ENCODE results near the gene LAMA2. TPM values are rescaled to one million over a fixed set of nuclear protein-coding genes. Genes with fewer than 3 reads are reported as not detected.

LAMA2 gene
- polyA plus RNA-seq, 1 of the 3 experiments (the other 2 are of a cell fraction), result 0.92 TPM

DNA sequence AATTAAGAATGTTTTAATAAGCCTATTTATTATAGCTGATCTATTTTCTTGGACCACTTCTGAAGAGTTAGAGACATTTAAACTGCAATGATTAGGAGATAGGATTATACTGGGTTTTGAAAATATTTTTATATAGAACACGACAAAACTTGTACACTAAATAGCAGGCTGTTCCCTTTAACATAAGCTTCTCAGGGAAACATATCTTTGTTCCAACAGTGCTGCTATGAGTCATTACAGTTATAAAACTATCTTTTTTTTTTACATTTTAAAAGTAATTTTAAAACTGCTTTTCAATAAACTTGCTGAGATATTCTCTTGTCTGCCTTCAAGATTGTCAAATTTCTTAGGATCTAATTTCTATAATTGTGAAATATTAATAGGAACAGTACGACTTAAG lies 438.0 kb downstream of the LAMA2 start:
- H3K9ac ChIP-seq, result no peak overlapping the region
- H2AFZ ChIP-seq (ENCODE audit: low read depth), result no peak overlapping the region
- CTCF ChIA-PET, result no interaction called here

More for the DNA sequence above, 438.0 kb downstream of the LAMA2 start:
- WGBS (ENCODE audit: low lambda C conversion rate), result 22% methylated on average over 2 of the region's 2 CpGs
- Histone ChIP-seq H3K27ac (ENCODE audit: low read depth in 2 of 2, low read length in 1 of 2) (no peak overlapping the region), H3K9me2 (no peaks in the 10 kb centered on the region), H3K4me3 (ENCODE audit: low read depth in 2 of 2, low read length in 1 of 2) (no peak overlapping the region), H3F3A (replicated peaks; ENCODE audit: insufficient read depth) (no peaks in the 10 kb centered on the region), H3K4me2 (no peak overlapping the region), H4K20me1 (ENCODE audit: insufficient read depth) (no peaks in the 10 kb centered on the region), H3K9me3 (no peaks in the 10 kb centered on the region), H3K36me3 (replicated peaks in 1 of 2; ENCODE audit: control insufficient read depth in 1 of 2, insufficient read depth in 2 of 2, low read length in 1 of 2) (no peaks in the 10 kb centered on the region), H3K27me3 (ENCODE audit: insufficient read depth) (no peaks in the 10 kb centered on the region; the same call in 1 of the 2 replicates), H3K79me2 (ENCODE audit: insufficient read depth) (no peaks in the 10 kb centered on the region), H3K4me1 (ENCODE audit: control insufficient read depth in 1 of 2, insufficient read depth in 2 of 2, low read depth in 1 of 2, low read length in 1 of 2) (no peaks in the 10 kb centered on the region)
- TF ChIP-seq POLR2AphosphoS5 (IDR thresholded peaks at IDR 0.05; ENCODE audit: low read depth, low read length) (no peak), FOSL2 (IDR thresholded peaks at IDR 0.05; ENCODE audit: borderline replicate concordance, low read depth) (no peak), EZH2phosphoT487 (IDR thresholded peaks at IDR 0.05; ENCODE audit: borderline replicate concordance, low read depth) (no peak), NFIC (IDR thresholded peaks at IDR 0.05; ENCODE audit: borderline replicate concordance) (no peak), JUND (IDR thresholded peaks at IDR 0.05) (no peak), MEF2A (IDR thresholded peaks at IDR 0.05; ENCODE audit: borderline replicate concordance, low read depth) (no peak), FOXJ3 (CRISPR knock-in tag; IDR thresholded peaks at IDR 0.05) (no peak), TAF1 (IDR thresholded peaks at IDR 0.05; ENCODE audit: borderline replicate concordance, low read depth, low read length) (no peak), RFX5 (IDR thresholded peaks at IDR 0.05; ENCODE audit: low read length) (no peak), EP300 (IDR thresholded peaks at IDR 0.05; ENCODE audit: borderline replicate concordance in 1 of 2, low read depth in 1 of 2, low read length in 1 of 2) (no peak), TCF12 (IDR thresholded peaks at IDR 0.05) (no peak), ELF1 (IDR thresholded peaks at IDR 0.05) (no peak), NRF1 (IDR thresholded peaks at IDR 0.05; ENCODE audit: low read depth, low read length) (no peak), SMC3 (IDR thresholded peaks at IDR 0.05; ENCODE audit: low read depth, low read length) (no peak), TEAD4 (IDR thresholded peaks at IDR 0.05; ENCODE audit: borderline replicate concordance, insufficient read depth) (no peak)
- TF ChIP-seq, protein P1, sequence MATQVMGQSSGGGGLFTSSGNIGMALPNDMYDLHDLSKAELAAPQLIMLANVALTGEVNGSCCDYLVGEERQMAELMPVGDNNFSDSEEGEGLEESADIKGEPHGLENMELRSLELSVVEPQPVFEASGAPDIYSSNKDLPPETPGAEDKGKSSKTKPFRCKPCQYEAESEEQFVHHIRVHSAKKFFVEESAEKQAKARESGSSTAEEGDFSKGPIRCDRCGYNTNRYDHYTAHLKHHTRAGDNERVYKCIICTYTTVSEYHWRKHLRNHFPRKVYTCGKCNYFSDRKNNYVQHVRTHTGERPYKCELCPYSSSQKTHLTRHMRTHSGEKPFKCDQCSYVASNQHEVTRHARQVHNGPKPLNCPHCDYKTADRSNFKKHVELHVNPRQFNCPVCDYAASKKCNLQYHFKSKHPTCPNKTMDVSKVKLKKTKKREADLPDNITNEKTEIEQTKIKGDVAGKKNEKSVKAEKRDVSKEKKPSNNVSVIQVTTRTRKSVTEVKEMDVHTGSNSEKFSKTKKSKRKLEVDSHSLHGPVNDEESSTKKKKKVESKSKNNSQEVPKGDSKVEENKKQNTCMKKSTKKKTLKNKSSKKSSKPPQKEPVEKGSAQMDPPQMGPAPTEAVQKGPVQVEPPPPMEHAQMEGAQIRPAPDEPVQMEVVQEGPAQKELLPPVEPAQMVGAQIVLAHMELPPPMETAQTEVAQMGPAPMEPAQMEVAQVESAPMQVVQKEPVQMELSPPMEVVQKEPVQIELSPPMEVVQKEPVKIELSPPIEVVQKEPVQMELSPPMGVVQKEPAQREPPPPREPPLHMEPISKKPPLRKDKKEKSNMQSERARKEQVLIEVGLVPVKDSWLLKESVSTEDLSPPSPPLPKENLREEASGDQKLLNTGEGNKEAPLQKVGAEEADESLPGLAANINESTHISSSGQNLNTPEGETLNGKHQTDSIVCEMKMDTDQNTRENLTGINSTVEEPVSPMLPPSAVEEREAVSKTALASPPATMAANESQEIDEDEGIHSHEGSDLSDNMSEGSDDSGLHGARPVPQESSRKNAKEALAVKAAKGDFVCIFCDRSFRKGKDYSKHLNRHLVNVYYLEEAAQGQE (IDR thresholded peaks at IDR 0.05; ENCODE audit: low read depth, low read length), result no peak
- TF ChIP-seq, protein P2, sequence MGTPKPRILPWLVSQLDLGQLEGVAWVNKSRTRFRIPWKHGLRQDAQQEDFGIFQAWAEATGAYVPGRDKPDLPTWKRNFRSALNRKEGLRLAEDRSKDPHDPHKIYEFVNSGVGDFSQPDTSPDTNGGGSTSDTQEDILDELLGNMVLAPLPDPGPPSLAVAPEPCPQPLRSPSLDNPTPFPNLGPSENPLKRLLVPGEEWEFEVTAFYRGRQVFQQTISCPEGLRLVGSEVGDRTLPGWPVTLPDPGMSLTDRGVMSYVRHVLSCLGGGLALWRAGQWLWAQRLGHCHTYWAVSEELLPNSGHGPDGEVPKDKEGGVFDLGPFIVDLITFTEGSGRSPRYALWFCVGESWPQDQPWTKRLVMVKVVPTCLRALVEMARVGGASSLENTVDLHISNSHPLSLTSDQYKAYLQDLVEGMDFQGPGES (IDR thresholded peaks at IDR 0.05; ENCODE audit: low read depth, low read length), result no peak
- TF ChIP-seq, protein P3, sequence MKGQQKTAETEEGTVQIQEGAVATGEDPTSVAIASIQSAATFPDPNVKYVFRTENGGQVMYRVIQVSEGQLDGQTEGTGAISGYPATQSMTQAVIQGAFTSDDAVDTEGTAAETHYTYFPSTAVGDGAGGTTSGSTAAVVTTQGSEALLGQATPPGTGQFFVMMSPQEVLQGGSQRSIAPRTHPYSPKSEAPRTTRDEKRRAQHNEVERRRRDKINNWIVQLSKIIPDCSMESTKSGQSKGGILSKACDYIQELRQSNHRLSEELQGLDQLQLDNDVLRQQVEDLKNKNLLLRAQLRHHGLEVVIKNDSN (IDR thresholded peaks at IDR 0.05; ENCODE audit: borderline replicate concordance, low read depth), result no peak
- TF ChIP-seq, protein P4, sequence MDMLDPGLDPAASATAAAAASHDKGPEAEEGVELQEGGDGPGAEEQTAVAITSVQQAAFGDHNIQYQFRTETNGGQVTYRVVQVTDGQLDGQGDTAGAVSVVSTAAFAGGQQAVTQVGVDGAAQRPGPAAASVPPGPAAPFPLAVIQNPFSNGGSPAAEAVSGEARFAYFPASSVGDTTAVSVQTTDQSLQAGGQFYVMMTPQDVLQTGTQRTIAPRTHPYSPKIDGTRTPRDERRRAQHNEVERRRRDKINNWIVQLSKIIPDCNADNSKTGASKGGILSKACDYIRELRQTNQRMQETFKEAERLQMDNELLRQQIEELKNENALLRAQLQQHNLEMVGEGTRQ (IDR thresholded peaks at IDR 0.05; ENCODE audit: borderline replicate concordance, low read depth, low read length), result no peak
- TF ChIP-seq, protein P5, sequence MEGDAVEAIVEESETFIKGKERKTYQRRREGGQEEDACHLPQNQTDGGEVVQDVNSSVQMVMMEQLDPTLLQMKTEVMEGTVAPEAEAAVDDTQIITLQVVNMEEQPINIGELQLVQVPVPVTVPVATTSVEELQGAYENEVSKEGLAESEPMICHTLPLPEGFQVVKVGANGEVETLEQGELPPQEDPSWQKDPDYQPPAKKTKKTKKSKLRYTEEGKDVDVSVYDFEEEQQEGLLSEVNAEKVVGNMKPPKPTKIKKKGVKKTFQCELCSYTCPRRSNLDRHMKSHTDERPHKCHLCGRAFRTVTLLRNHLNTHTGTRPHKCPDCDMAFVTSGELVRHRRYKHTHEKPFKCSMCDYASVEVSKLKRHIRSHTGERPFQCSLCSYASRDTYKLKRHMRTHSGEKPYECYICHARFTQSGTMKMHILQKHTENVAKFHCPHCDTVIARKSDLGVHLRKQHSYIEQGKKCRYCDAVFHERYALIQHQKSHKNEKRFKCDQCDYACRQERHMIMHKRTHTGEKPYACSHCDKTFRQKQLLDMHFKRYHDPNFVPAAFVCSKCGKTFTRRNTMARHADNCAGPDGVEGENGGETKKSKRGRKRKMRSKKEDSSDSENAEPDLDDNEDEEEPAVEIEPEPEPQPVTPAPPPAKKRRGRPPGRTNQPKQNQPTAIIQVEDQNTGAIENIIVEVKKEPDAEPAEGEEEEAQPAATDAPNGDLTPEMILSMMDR (IDR thresholded peaks at IDR 0.05), result no peak
- DNase-seq, result no peak
- POLR2A ChIA-PET, result no interaction called here

All from SK-N-SH (cell line).